GM23338 (cell line): ENCODE data around the gene PSMG4. TPM values are rescaled to one million over a fixed set of nuclear protein-coding genes. Genes with fewer than 3 reads are reported as not detected.

Experiments
- JUNB ChIP-seq: IDR thresholded peaks from one replicate; pipeline ENCODE4 v1.6.1; 2016; ENCODE audit warnings: antibody characterized with exemption; ENCODE audit not compliant: unreplicated experiment
- ZNF331 ChIP-seq: fragments of 250-450 bp; sonication (Bioruptor Pico); IDR thresholded peaks from 2 replicates; pipeline ENCODE4 v1.5.0; 2020; ENCODE audit warnings: low read depth, mild to moderate bottlenecking, moderate library complexity
- polyA plus RNA-seq: library from polyadenylated mRNA; unstranded; fragments of >200 nt; fragmentation: Nextera tagmentation; extraction: Ambion mirVana; gene quantifications from 2 replicates; pipeline ENCODE4 v1.2.1, GENCODE V29; 2016
- total RNA-seq: library from RNA; depleted of rRNA; stranded (reverse); fragments of >200 nt; shearing (Covaris generic); gene quantifications from 2 replicates; pipeline ENCODE4 v1.2.3, GENCODE V29; 2014
- TF ChIP-seq, protein P1 (sequence below): fragments of 250-450 bp; sonication (Bioruptor Pico); IDR thresholded peaks from 2 replicates; pipeline ENCODE4 v1.5.0; 2020; ENCODE audit warnings: mild to moderate bottlenecking, moderate library complexity
- TF ChIP-seq, protein P2 (sequence below): IDR thresholded peaks from one replicate; pipeline ENCODE4 v1.6.1; 2018; ENCODE audit warnings: antibody characterized with exemption; ENCODE audit not compliant: unreplicated experiment

PSMG4 gene
- total and polyA plus RNA-seq, 2 experiments from 2014 or later, result 37.2 to 168 TPM

DNA sequence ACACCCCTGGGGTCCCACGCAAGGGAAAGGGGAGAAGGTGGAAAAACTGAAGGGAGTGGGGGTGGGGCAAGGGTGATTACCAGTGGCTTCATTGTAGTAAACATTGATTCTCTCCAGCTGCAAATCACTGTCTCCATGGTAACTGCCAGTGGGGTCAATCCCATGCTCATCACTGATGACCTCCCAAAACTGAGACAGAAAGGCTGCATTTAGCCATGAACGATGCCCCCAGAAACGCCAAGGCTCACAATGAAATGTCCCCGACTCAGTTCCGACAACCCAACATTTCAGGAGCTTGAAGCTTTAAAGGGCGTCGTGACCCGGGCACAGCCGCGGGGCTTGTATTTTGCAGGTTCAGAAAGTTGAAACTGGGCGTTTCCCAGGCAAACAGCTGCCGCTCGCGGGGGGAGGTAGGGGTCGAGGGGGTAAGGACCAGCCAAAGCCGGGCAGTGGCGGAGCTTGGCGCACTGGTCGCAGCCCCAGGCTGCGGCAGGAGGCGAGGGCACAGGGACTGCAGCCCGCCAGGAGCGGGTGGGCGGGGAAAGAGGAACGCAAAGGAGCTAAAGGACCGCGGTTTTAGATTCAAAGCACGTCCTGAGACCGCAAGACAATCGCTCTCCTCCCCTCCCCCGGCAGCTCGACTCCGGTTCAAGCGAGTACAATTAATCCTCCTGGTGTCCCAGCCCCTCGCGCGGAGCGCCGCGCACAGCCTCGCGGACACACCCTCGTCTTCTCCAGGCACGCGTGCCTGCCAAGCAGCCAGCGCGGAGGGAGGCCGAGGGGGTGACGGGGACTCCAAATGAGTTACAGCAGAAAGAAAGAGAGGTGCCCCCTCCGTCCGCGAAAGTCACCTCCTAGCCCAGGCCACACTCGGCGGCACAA lies 32.0 kb upstream of the PSMG4 start (continued):
- TF ChIP-seq, protein P1, sequence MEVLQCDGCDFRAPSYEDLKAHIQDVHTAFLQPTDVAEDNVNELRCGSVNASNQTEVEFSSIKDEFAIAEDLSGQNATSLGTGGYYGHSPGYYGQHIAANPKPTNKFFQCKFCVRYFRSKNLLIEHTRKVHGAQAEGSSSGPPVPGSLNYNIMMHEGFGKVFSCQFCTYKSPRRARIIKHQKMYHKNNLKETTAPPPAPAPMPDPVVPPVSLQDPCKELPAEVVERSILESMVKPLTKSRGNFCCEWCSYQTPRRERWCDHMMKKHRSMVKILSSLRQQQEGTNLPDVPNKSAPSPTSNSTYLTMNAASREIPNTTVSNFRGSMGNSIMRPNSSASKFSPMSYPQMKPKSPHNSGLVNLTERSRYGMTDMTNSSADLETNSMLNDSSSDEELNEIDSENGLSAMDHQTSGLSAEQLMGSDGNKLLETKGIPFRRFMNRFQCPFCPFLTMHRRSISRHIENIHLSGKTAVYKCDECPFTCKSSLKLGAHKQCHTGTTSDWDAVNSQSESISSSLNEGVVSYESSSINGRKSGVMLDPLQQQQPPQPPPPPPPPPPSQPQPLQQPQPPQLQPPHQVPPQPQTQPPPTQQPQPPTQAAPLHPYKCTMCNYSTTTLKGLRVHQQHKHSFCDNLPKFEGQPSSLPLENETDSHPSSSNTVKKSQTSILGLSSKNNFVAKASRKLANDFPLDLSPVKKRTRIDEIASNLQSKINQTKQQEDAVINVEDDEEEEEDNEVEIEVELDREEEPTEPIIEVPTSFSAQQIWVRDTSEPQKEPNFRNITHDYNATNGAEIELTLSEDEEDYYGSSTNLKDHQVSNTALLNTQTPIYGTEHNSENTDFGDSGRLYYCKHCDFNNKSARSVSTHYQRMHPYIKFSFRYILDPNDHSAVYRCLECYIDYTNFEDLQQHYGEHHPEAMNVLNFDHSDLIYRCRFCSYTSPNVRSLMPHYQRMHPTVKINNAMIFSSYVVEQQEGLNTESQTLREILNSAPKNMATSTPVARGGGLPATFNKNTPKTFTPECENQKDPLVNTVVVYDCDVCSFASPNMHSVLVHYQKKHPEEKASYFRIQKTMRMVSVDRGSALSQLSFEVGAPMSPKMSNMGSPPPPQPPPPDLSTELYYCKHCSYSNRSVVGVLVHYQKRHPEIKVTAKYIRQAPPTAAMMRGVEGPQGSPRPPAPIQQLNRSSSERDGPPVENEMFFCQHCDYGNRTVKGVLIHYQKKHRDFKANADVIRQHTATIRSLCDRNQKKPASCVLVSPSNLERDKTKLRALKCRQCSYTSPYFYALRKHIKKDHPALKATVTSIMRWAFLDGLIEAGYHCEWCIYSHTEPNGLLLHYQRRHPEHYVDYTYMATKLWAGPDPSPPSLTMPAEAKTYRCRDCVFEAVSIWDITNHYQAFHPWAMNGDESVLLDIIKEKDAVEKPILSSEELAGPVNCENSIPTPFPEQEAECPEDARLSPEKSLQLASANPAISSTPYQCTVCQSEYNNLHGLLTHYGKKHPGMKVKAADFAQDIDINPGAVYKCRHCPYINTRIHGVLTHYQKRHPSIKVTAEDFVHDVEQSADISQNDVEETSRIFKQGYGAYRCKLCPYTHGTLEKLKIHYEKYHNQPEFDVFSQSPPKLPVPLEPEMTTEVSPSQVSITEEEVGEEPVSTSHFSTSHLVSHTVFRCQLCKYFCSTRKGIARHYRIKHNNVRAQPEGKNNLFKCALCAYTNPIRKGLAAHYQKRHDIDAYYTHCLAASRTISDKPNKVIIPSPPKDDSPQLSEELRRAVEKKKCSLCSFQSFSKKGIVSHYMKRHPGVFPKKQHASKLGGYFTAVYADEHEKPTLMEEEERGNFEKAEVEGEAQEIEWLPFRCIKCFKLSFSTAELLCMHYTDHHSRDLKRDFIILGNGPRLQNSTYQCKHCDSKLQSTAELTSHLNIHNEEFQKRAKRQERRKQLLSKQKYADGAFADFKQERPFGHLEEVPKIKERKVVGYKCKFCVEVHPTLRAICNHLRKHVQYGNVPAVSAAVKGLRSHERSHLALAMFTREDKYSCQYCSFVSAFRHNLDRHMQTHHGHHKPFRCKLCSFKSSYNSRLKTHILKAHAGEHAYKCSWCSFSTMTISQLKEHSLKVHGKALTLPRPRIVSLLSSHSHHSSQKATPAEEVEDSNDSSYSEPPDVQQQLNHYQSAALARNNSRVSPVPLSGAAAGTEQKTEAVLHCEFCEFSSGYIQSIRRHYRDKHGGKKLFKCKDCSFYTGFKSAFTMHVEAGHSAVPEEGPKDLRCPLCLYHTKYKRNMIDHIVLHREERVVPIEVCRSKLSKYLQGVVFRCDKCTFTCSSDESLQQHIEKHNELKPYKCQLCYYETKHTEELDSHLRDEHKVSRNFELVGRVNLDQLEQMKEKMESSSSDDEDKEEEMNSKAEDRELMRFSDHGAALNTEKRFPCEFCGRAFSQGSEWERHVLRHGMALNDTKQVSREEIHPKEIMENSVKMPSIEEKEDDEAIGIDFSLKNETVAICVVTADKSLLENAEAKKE (CRISPR knock-in tag), result no peak
- TF ChIP-seq, protein P2, sequence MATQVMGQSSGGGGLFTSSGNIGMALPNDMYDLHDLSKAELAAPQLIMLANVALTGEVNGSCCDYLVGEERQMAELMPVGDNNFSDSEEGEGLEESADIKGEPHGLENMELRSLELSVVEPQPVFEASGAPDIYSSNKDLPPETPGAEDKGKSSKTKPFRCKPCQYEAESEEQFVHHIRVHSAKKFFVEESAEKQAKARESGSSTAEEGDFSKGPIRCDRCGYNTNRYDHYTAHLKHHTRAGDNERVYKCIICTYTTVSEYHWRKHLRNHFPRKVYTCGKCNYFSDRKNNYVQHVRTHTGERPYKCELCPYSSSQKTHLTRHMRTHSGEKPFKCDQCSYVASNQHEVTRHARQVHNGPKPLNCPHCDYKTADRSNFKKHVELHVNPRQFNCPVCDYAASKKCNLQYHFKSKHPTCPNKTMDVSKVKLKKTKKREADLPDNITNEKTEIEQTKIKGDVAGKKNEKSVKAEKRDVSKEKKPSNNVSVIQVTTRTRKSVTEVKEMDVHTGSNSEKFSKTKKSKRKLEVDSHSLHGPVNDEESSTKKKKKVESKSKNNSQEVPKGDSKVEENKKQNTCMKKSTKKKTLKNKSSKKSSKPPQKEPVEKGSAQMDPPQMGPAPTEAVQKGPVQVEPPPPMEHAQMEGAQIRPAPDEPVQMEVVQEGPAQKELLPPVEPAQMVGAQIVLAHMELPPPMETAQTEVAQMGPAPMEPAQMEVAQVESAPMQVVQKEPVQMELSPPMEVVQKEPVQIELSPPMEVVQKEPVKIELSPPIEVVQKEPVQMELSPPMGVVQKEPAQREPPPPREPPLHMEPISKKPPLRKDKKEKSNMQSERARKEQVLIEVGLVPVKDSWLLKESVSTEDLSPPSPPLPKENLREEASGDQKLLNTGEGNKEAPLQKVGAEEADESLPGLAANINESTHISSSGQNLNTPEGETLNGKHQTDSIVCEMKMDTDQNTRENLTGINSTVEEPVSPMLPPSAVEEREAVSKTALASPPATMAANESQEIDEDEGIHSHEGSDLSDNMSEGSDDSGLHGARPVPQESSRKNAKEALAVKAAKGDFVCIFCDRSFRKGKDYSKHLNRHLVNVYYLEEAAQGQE, result no peak
- TF ChIP-seq JUNB (no peak), ZNF331 (CRISPR knock-in tag) (no peak)
